ENCODE data around the gene POLN.
"Not testable (repeated sequence)": the region's sequence is repeated elsewhere in the genome, so short reads cannot be mapped to it uniquely, and the experiment has no call there.

Gene POLN

GRCh38 chr4:2179717-2180116 lies 62.2 kb downstream of the POLN start:
- DNase-seq (no peak), ATAC-seq (no peak)
- H3K27ac Mint-ChIP-seq, result no peak overlapping the region
- no peaks in the 10 kb centered on the region for H3K4me1 Mint-ChIP-seq
- H3K27me3 Mint-ChIP-seq, result no peaks in the 10 kb centered on the region
- H3K4me3 Mint-ChIP-seq, result no peak overlapping the region
- peaks cover 0 to 7% of the 10 kb centered on the region in 2 donors for H3K9me3 Mint-ChIP-seq

- H3K27me3 Mint-ChIP-seq, result no peaks in the 10 kb centered on the region
- no peaks in the 10 kb centered on the region for H3K4me1 Mint-ChIP-seq
- H3K4me3 Mint-ChIP-seq, result no peak overlapping the region
- DNase-seq, result no peak
- no peak overlapping the region for H3K27ac Mint-ChIP-seq
- peaks cover 0 to 7% of the 10 kb centered on the region in 2 donors for H3K9me3 Mint-ChIP-seq
- no peak for ATAC-seq
These were observed 62.9 kb downstream of the POLN start for GRCh38 chr4:2178986-2179385.

GRCh38 chr4:2177443-2178093 lies 64.4 kb downstream of the POLN start:
- peaks cover 11% of the 10 kb centered on the region for H3K4me1 Mint-ChIP-seq
- H3K27me3 Mint-ChIP-seq, result no peaks in the 10 kb centered on the region
- no peak overlapping the region for H3K4me3 Mint-ChIP-seq
- peaks cover 0 to 7% of the 10 kb centered on the region in 2 donors for H3K9me3 Mint-ChIP-seq
- no peak for ATAC-seq
- H3K27ac Mint-ChIP-seq, result no peak overlapping the region
- no peak for DNase-seq

- H3K9me3 Mint-ChIP-seq, result no peaks in the 10 kb centered on the region
- H3K4me1 Mint-ChIP-seq, result peaks cover 17% of the 10 kb centered on the region
- no peak for DNase-seq
- H3K27me3 Mint-ChIP-seq, result no peaks in the 10 kb centered on the region
- H3K4me3 Mint-ChIP-seq, result no peak overlapping the region
- H3K27ac Mint-ChIP-seq, result no peak overlapping the region
- no peak for ATAC-seq
These were observed 65.8 kb downstream of the POLN start for GRCh38 chr4:2175990-2176698.

- Mint-ChIP-seq H3K4me3 (no peak overlapping the region), H3K4me1 (peaks cover 17% of the 10 kb centered on the region), H3K27ac (no peak overlapping the region), H3K9me3 (no peaks in the 10 kb centered on the region), H3K27me3 (no peaks in the 10 kb centered on the region)
- no peak for DNase-seq
- ATAC-seq, result no peak
These were observed 67.9 kb downstream of the POLN start for GRCh38 chr4:2174061-2174460.

GRCh38 chr4:2172627-2173231 lies 69.2 kb downstream of the POLN start:
- Mint-ChIP-seq H3K4me1 (peaks cover 17% of the 10 kb centered on the region), H3K4me3 (no peak overlapping the region), H3K27ac (peak overlapping the region; percentile 1 to 8), H3K9me3 (no peaks in the 10 kb centered on the region), H3K27me3 (no peaks in the 10 kb centered on the region)
- ATAC-seq, result peak; percentile 59
- no peak for DNase-seq

- H3K4me3 Mint-ChIP-seq, result no peak overlapping the region
These were observed 69.8 kb downstream of the POLN start for GRCh38 chr4:2172161-2172560.

GRCh38 chr4:2168469-2169319 lies 73.2 kb downstream of the POLN start:
- DNase-seq, result no peak
- Mint-ChIP-seq H3K27me3 (no peaks in the 10 kb centered on the region), H3K9me3 (no peaks in the 10 kb centered on the region), H3K27ac (peak overlapping the region in 1 of 2 donors; percentile 28), H3K4me1 (peaks cover 25% of the 10 kb centered on the region), H3K4me3 (no peak overlapping the region)
- no peak for ATAC-seq

More at GRCh38 chr4:2172161-2172560, 69.8 kb downstream of the POLN start:
- no peaks in the 10 kb centered on the region for H3K9me3 Mint-ChIP-seq
- no peaks in the 10 kb centered on the region for H3K27me3 Mint-ChIP-seq
- peak overlapping the region in 1 of 2 donors; percentile 1 for H3K27ac Mint-ChIP-seq
- ATAC-seq (no peak), DNase-seq (no peak)
- H3K4me1 Mint-ChIP-seq, result peaks cover 22% of the 10 kb centered on the region

GRCh38 chr4:2166253-2166652 lies 75.7 kb downstream of the POLN start:
- peaks cover 8% of the 10 kb centered on the region for H3K4me1 Mint-ChIP-seq
- H3K27ac Mint-ChIP-seq, result no peak overlapping the region
- H3K4me3 Mint-ChIP-seq, result no peak overlapping the region
- no peaks in the 10 kb centered on the region for H3K9me3 Mint-ChIP-seq
- ATAC-seq (no peak), DNase-seq (no peak)
- no peaks in the 10 kb centered on the region for H3K27me3 Mint-ChIP-seq

- Mint-ChIP-seq H3K4me1 (peaks cover 8% of the 10 kb centered on the region), H3K4me3 (no peak overlapping the region), H3K27me3 (no peaks in the 10 kb centered on the region), H3K9me3 (no peaks in the 10 kb centered on the region), H3K27ac (no peak overlapping the region)
- no peak for ATAC-seq
- no peak for DNase-seq
These were observed 76.5 kb downstream of the POLN start for GRCh38 chr4:2165391-2165790.

GRCh38 chr4:2163311-2163821 lies 78.6 kb downstream of the POLN start:
- H3K9me3 Mint-ChIP-seq, result no peaks in the 10 kb centered on the region
- ATAC-seq (no peak), DNase-seq (no peak)
- H3K27ac Mint-ChIP-seq, result no peak overlapping the region
- no peak overlapping the region for H3K4me3 Mint-ChIP-seq
- H3K4me1 Mint-ChIP-seq, result peaks cover 8% of the 10 kb centered on the region
- no peaks in the 10 kb centered on the region for H3K27me3 Mint-ChIP-seq

- H3K27ac Mint-ChIP-seq, ATAC-seq, H3K4me1 Mint-ChIP-seq, H3K9me3 Mint-ChIP-seq, H3K27me3 Mint-ChIP-seq, DNase-seq, H3K4me3 Mint-ChIP-seq: not testable (repeated sequence)
These were observed 80.7 kb downstream of the POLN start for GRCh38 chr4:2161092-2161703.

- DNase-seq (no peak), ATAC-seq (no peak)
- Mint-ChIP-seq H3K4me3 (no peak overlapping the region), H3K4me1 (no peaks in the 10 kb centered on the region), H3K27ac (no peak overlapping the region), H3K9me3 (peaks cover 0 to 5% of the 10 kb centered on the region in 2 donors), H3K27me3 (no peaks in the 10 kb centered on the region)
These were observed 82.0 kb downstream of the POLN start for GRCh38 chr4:2159931-2160330.

- Mint-ChIP-seq H3K4me3 (no peak overlapping the region), H3K9me3 (peaks cover 6 to 9% of the 10 kb centered on the region in 2 donors), H3K4me1 (no peaks in the 10 kb centered on the region), H3K27me3 (no peaks in the 10 kb centered on the region), H3K27ac (no peak overlapping the region)
- no peak for DNase-seq
- ATAC-seq, result no peak
These were observed 86.7 kb downstream of the POLN start for GRCh38 chr4:2155246-2155645.

- ATAC-seq (no peak), DNase-seq (no peak)
- H3K4me1 Mint-ChIP-seq, result no peaks in the 10 kb centered on the region
- H3K4me3 Mint-ChIP-seq, result no peak overlapping the region
- no peak overlapping the region for H3K27ac Mint-ChIP-seq
- peaks cover 6 to 9% of the 10 kb centered on the region in 2 donors for H3K9me3 Mint-ChIP-seq
- H3K27me3 Mint-ChIP-seq, result no peaks in the 10 kb centered on the region
These were observed 87.6 kb downstream of the POLN start for GRCh38 chr4:2154215-2154740.

Data from stimulated activated naive CD8-positive, alpha-beta T cell treated with anti-CD3 and anti-CD28 coated beads, Interleukin-15, amount 100 ng/mL, for 72 hours (primary cell).